Measurements from ENCODE around the gene PAGR1. TPM values are rescaled to one million over a fixed set of nuclear protein-coding genes. Genes with fewer than 3 reads are reported as not detected.

PAGR1 gene
- total and polyA plus RNA-seq, 4 donors: 8.2 to 65.5 (median 51.0) TPM

DNA sequence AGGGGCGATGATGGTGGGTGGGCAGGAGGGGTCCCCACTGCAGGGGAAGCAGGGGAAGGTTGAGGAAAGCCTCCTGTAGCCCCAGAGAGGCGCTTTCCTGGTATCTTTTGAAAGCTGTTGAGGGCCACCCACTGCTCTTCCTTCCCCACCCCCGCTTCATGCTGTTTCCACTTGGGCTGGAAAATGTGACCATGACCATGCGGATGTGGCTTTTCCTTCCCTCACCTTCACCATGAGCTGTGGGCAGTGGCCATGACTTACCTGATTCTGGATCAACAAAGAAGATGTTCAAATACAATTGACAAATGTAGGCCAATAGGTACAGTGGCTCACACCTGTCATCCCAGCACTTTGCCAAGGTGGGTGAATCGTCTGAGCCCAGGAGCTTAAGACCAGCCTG is 18.1 kb downstream of the PAGR1 start:
- H3K27ac ChIP-seq (ENCODE audit: low read depth, low read length): no peak overlapping the region
- peaks cover 8% of the 10 kb centered on the region for H3K36me3 ChIP-seq (ENCODE audit: control insufficient read depth, insufficient read depth, low read length)
- no peak for DNase-seq (ENCODE audit: low read depth in 4 of 6, low spot score in 6 of 6)
- 96% methylated on average over 3 of the region's 5 CpGs for WGBS (ENCODE audit: insufficient coverage)
- H3K9me3 ChIP-seq (ENCODE audit: control insufficient read depth, insufficient read depth, low read length): no peaks in the 10 kb centered on the region
- no peak overlapping the region for H3K4me3 ChIP-seq (ENCODE audit: low read depth, low read length)
- no peaks in the 10 kb centered on the region for H3K4me1 ChIP-seq (ENCODE audit: control insufficient read depth, insufficient read depth, low read length)
- H3K27me3 ChIP-seq (ENCODE audit: control insufficient read depth, insufficient read depth, low read length): no peaks in the 10 kb centered on the region

DNA sequence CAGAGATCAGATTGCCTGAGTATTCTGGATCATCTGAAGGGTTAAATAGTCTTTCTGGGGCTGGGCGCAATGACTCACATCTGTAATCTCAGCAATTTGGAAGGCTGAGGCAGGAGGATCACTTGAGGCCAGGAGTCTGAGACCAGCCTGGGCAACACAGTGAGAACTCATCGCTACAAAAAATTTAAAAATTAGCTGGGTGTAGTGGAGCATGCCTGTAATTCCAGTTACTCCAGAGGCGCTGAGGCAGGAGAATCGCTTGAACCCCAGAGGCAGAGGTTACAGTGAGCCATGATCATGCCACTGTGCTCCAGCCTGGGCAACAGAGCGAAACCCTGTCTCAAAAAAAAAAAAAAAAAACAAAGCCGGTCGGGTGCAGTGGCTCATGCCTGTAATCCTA is 20.0 kb downstream of the PAGR1 start:
- Histone ChIP-seq H3K36me3 (ENCODE audit: control insufficient read depth, insufficient read depth, low read length) (peaks cover 8% of the 10 kb centered on the region), H3K27ac (ENCODE audit: low read depth, low read length) (no peak overlapping the region), H3K27me3 (ENCODE audit: control insufficient read depth, insufficient read depth, low read length) (no peaks in the 10 kb centered on the region), H3K4me3 (ENCODE audit: low read depth, low read length) (no peak overlapping the region), H3K9me3 (ENCODE audit: control insufficient read depth, insufficient read depth, low read length) (no peaks in the 10 kb centered on the region), H3K4me1 (ENCODE audit: control insufficient read depth, insufficient read depth, low read length) (no peaks in the 10 kb centered on the region)
- 95% methylated on average over 5 of the region's 7 CpGs for WGBS (ENCODE audit: insufficient coverage)
- DNase-seq (ENCODE audit: low read depth in 4 of 6, low spot score in 6 of 6): no peak

DNA sequence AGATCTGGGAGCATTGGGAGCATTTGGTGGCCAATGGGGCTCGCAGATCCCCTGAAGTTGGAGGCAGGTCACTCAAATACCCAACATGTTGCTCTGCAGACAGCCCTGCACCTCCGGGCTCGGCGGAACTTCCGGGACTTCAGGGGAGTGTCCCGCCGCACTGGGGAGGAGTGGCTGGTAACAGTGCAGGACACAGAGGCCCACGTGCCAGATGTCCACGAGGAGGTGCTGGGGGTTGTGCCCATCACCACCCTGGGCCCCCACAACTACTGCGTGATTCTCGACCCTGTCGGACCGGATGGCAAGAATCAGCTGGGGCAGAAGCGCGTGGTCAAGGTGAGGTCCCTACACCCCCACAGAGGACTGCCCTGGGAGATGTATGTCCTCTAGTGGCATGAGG is 20.7 kb downstream of the PAGR1 start:
- H3K27ac ChIP-seq (ENCODE audit: low read depth, low read length): no peak overlapping the region
- no peaks in the 10 kb centered on the region for H3K27me3 ChIP-seq (ENCODE audit: control insufficient read depth, insufficient read depth, low read length)
- no peaks in the 10 kb centered on the region for H3K4me1 ChIP-seq (ENCODE audit: control insufficient read depth, insufficient read depth, low read length)
- peaks cover 11% of the 10 kb centered on the region for H3K36me3 ChIP-seq (ENCODE audit: control insufficient read depth, insufficient read depth, low read length)
- DNase-seq (ENCODE audit: low read depth in 4 of 6, low spot score in 6 of 6): no peak
- no peaks in the 10 kb centered on the region for H3K9me3 ChIP-seq (ENCODE audit: control insufficient read depth, insufficient read depth, low read length)
- H3K4me3 ChIP-seq (ENCODE audit: low read depth, low read length): no peak overlapping the region
- 74% methylated on average over 14 of the region's 15 CpGs for WGBS (ENCODE audit: insufficient coverage)

DNA sequence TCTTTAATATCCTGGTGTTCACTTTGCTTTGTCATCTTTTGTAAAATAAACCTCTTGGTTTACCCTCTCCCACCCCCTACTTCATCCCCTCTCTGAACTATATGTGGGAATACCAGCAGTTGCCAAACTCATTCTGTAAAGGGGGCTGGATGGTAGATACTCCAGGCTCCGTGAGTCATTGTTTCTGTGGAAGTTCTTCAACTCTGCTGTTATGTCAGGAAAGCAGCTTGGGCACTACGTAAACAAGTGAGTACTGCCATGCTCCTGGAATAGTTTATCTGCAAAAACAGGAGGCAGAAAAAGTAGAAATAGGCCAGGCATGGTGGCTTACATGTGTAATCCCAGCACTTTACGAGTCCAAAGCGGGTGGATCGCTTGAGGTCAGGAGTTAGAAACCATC is 21.9 kb downstream of the PAGR1 start:
- Histone ChIP-seq H3K36me3 (ENCODE audit: control insufficient read depth, insufficient read depth, low read length) (peaks cover 14% of the 10 kb centered on the region), H3K4me3 (ENCODE audit: low read depth, low read length) (no peak overlapping the region), H3K27ac (ENCODE audit: low read depth, low read length) (no peak overlapping the region), H3K4me1 (ENCODE audit: control insufficient read depth, insufficient read depth, low read length) (no peaks in the 10 kb centered on the region), H3K9me3 (ENCODE audit: control insufficient read depth, insufficient read depth, low read length) (no peaks in the 10 kb centered on the region), H3K27me3 (ENCODE audit: control insufficient read depth, insufficient read depth, low read length) (no peaks in the 10 kb centered on the region)
- no peak for DNase-seq (ENCODE audit: low read depth in 4 of 6, low spot score in 6 of 6)
- WGBS (ENCODE audit: insufficient coverage): 82% methylated on average over 2 of the region's 5 CpGs

DNA sequence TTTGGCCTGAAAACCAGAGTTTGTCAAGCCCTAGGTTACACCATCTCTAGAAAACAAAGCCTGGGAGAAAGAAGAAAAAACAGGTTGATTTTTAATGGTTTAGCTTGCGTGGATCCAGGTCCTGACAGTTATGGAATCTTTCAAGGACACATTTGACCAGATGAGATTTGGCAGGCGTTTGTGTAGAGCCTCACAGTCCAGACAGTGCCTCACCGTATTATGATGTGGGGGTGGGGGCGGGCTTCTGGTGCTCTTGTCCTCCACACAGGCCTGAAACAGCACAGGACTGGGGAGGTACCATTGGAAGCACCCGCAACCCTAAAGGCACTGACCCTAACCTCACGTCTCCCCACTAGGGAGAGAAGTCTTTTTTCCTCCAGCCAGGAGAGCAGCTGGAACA is 23.9 kb downstream of the PAGR1 start:
- WGBS (ENCODE audit: insufficient coverage): 94% methylated on average over 2 of the region's 6 CpGs
- Histone ChIP-seq H3K27ac (ENCODE audit: low read depth, low read length) (no peak overlapping the region), H3K36me3 (ENCODE audit: control insufficient read depth, insufficient read depth, low read length) (peaks cover 12% of the 10 kb centered on the region), H3K27me3 (ENCODE audit: control insufficient read depth, insufficient read depth, low read length) (no peaks in the 10 kb centered on the region), H3K4me1 (ENCODE audit: control insufficient read depth, insufficient read depth, low read length) (no peaks in the 10 kb centered on the region), H3K4me3 (ENCODE audit: low read depth, low read length) (no peak overlapping the region), H3K9me3 (ENCODE audit: control insufficient read depth, insufficient read depth, low read length) (no peaks in the 10 kb centered on the region)
- DNase-seq (ENCODE audit: low read depth in 4 of 6, low spot score in 6 of 6): no peak

DNA sequence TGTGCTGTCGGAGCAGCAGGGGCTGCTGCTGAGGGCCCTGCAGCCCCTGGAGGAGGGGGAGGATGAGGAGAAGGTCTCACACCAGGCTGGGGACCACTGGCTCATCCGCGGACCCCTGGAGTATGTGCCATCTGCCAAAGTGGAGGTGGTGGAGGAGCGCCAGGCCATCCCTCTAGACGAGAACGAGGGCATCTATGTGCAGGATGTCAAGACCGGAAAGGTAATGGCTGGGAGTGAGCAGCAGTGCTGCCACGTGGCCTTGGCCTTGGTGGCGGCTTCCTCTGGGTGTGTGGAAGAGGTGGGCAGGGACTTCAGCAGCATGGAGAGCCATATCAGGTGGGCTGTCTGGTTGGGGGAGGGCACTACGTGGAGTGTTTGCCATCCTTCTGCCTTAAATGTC is 24.3 kb downstream of the PAGR1 start:
- H3K9me3 ChIP-seq (ENCODE audit: control insufficient read depth, insufficient read depth, low read length): no peaks in the 10 kb centered on the region
- peaks cover 12% of the 10 kb centered on the region for H3K36me3 ChIP-seq (ENCODE audit: control insufficient read depth, insufficient read depth, low read length)
- H3K27me3 ChIP-seq (ENCODE audit: control insufficient read depth, insufficient read depth, low read length): no peaks in the 10 kb centered on the region
- WGBS (ENCODE audit: insufficient coverage): 82% methylated on average over 10 of the region's 10 CpGs
- no peak overlapping the region for H3K27ac ChIP-seq (ENCODE audit: low read depth, low read length)
- no peaks in the 10 kb centered on the region for H3K4me1 ChIP-seq (ENCODE audit: control insufficient read depth, insufficient read depth, low read length)
- no peak overlapping the region for H3K4me3 ChIP-seq (ENCODE audit: low read depth, low read length)
- no peak for DNase-seq (ENCODE audit: low read depth in 4 of 6, low spot score in 6 of 6)

DNA sequence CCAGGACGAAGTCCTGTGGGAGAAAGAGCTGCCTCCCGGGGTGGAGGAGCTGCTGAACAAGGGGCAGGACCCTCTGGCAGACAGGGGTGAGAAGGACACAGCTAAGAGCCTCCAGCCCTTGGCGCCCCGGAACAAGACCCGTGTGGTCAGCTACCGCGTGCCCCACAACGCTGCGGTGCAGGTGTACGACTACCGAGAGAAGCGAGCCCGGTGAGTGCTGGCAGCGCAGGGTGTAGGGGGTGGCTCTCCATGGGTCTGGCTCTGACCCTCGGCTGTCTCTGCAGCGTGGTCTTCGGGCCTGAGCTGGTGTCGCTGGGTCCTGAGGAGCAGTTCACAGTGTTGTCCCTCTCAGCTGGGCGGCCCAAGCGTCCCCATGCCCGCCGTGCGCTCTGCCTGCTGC is 25.7 kb downstream of the PAGR1 start:
- Histone ChIP-seq H3K9me3 (ENCODE audit: control insufficient read depth, insufficient read depth, low read length) (no peaks in the 10 kb centered on the region), H3K4me3 (ENCODE audit: low read depth, low read length) (no peak overlapping the region), H3K27me3 (ENCODE audit: control insufficient read depth, insufficient read depth, low read length) (no peaks in the 10 kb centered on the region), H3K27ac (ENCODE audit: low read depth, low read length) (no peak overlapping the region), H3K4me1 (ENCODE audit: control insufficient read depth, insufficient read depth, low read length) (no peaks in the 10 kb centered on the region), H3K36me3 (ENCODE audit: control insufficient read depth, insufficient read depth, low read length) (peaks cover 17% of the 10 kb centered on the region)
- WGBS (ENCODE audit: insufficient coverage): 86% methylated on average over 23 of the region's 23 CpGs
- no peak for DNase-seq (ENCODE audit: low read depth in 4 of 6, low spot score in 6 of 6)

DNA sequence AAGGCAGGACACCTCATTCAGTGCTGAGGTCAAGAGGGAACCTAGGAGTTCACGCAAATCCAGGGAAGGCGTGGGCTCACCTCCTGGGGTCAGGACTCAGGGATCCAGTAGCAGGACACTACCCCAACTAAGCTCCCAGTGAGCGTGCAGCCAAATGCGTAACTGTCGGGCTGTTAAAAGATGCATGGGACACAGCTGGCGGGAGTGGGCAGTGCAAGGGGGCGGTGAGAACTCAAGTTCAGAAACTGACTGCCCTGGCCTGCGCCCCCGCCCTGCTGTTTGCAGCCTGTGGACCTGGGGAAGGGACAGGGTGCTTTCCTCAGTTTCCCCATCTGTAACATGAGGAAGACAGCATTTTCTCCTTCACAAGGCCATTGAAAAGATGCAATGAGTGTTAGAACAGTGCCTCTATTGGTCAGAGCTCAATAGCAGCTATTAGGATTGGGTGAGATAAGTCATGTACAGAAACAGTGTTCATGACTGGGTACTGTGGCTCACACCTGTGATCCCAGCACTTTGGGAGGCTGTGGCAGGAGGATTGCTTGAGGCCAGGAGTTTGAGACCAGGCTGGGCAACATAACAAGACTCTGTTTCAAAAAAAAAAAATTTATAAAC is 26.9 kb downstream of the PAGR1 start:
- Histone ChIP-seq H3K27ac (ENCODE audit: low read depth, low read length) (no peak overlapping the region), H3K36me3 (ENCODE audit: control insufficient read depth, insufficient read depth, low read length) (peaks cover 18% of the 10 kb centered on the region), H3K4me1 (ENCODE audit: control insufficient read depth, insufficient read depth, low read length) (no peaks in the 10 kb centered on the region), H3K9me3 (ENCODE audit: control insufficient read depth, insufficient read depth, low read length) (no peaks in the 10 kb centered on the region), H3K27me3 (ENCODE audit: control insufficient read depth, insufficient read depth, low read length) (no peaks in the 10 kb centered on the region), H3K4me3 (ENCODE audit: low read depth, low read length) (no peak overlapping the region)
- WGBS (ENCODE audit: insufficient coverage): 89% methylated on average over 9 of the region's 9 CpGs
- DNase-seq (ENCODE audit: low read depth in 4 of 6, low spot score in 6 of 6): no peak

DNA sequence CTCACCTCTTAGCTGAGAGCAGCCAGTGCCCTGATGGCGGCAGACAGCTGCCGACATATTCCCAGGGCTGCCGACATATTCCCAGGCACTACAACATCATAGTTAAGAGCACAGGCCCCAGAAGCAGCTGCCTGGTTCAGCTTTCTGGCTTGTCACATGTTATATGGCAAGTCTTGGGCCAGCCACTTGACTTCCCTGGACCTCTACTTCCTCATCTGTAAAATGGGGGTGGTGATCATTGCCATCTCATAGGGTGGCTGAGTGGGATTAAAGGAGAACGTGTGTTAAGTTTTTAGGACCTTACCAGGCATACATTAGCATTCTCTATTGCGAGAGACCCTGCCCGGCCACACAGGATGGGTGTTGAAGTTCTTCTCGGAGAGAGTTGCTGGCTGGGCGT is 28.0 kb downstream of the PAGR1 start:
- H3K27ac ChIP-seq (ENCODE audit: low read depth, low read length): no peak overlapping the region
- no peak for DNase-seq (ENCODE audit: low read depth in 4 of 6, low spot score in 6 of 6)
- no peak overlapping the region for H3K4me3 ChIP-seq (ENCODE audit: low read depth, low read length)
- no peaks in the 10 kb centered on the region for H3K4me1 ChIP-seq (ENCODE audit: control insufficient read depth, insufficient read depth, low read length)
- WGBS (ENCODE audit: insufficient coverage): 91% methylated on average over 5 of the region's 8 CpGs
- H3K27me3 ChIP-seq (ENCODE audit: control insufficient read depth, insufficient read depth, low read length): no peaks in the 10 kb centered on the region
- peaks cover 18% of the 10 kb centered on the region for H3K36me3 ChIP-seq (ENCODE audit: control insufficient read depth, insufficient read depth, low read length)
- no peaks in the 10 kb centered on the region for H3K9me3 ChIP-seq (ENCODE audit: control insufficient read depth, insufficient read depth, low read length)

DNA sequence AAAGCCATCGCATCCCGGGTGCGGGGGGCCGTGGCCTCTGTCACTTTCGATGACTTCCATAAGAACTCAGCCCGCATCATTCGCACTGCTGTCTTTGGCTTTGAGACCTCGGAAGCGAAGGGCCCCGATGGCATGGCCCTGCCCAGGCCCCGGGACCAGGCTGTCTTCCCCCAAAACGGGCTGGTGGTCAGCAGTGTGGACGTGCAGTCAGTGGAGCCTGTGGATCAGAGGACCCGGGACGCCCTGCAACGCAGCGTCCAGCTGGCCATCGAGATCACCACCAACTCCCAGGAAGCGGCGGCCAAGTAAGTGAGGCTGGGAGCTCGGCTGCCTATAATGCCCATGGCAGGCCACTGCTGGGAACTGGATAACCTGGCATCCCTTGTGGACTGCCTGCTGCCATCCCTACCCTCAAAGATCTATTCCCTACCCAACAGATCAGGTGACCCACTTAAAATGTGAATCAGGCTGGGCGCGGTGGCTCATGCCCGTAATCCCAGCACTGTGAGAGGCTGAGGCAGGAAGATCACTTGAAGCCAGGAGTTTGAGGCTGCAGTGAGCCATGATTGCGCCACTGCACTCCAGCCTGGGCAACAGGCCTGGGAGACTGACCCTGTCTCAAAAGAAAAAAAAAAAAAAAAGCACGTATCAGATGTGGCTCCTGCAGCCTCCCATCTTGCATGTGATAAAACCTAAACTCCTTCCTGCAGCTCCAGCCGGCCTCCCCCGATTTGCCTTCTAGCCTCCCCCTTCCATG is 28.8 kb downstream of the PAGR1 start:
- H3K9me3 ChIP-seq (ENCODE audit: control insufficient read depth, insufficient read depth, low read length): no peaks in the 10 kb centered on the region
- no peak overlapping the region for H3K4me3 ChIP-seq (ENCODE audit: low read depth, low read length)
- WGBS (ENCODE audit: insufficient coverage): 89% methylated on average over 27 of the region's 28 CpGs
- no peak overlapping the region for H3K27ac ChIP-seq (ENCODE audit: low read depth, low read length)
- no peak for DNase-seq (ENCODE audit: low read depth in 4 of 6, low spot score in 6 of 6)
- no peaks in the 10 kb centered on the region for H3K27me3 ChIP-seq (ENCODE audit: control insufficient read depth, insufficient read depth, low read length)
- peaks cover 18% of the 10 kb centered on the region for H3K36me3 ChIP-seq (ENCODE audit: control insufficient read depth, insufficient read depth, low read length)
- no peaks in the 10 kb centered on the region for H3K4me1 ChIP-seq (ENCODE audit: control insufficient read depth, insufficient read depth, low read length)

Measured in spinal cord (tissue), 10 donors.